NCI-H2029 (cell line): Measurements from ENCODE around the gene ABCB8.

Experiments used
- DNase-seq: peaks from one replicate; lab custom pipeline; 2025; lab: John Stamatoyannopoulos, UW

Gene ABCB8

DNA sequence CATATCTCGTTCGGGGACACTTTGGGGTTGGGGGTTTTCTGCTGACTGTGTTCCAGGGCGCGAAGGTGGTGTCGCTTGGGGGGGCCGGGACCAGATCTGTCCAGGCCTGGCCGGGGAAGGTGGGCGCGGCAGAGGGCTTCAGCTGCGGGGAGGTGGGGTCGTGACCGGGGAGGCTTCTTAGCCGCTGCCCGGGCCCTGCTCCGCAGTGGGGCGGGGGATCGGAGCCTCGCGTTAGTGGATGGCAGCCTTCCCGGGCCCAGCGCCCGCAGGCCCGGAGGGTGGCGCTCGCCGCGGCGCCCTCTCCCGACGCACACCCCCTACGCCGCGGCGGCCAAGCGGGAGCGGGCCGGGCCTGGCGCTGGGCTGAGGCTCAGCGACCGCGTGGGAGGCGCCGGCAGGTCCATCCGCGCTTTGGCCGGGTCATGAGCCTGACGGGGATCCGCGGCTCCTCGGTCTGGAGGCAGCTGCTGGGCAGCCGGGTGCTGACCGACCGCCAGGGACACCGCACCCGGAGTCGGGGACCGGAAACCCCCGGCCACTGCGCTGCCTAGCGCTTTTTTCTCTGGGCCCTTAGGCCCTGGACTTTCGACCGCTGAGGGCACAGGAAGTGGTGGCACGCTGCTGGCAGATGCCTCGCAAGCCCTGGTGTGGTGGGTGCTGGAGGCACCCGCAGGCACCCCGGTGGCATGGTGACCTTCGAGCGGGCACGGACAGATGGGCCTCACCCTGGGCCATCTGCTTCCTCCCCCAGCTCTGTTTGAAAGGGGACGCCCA, 59.2 kb downstream of the ABCB8 start:
- peak; percentile 19 for DNase-seq

DNA sequence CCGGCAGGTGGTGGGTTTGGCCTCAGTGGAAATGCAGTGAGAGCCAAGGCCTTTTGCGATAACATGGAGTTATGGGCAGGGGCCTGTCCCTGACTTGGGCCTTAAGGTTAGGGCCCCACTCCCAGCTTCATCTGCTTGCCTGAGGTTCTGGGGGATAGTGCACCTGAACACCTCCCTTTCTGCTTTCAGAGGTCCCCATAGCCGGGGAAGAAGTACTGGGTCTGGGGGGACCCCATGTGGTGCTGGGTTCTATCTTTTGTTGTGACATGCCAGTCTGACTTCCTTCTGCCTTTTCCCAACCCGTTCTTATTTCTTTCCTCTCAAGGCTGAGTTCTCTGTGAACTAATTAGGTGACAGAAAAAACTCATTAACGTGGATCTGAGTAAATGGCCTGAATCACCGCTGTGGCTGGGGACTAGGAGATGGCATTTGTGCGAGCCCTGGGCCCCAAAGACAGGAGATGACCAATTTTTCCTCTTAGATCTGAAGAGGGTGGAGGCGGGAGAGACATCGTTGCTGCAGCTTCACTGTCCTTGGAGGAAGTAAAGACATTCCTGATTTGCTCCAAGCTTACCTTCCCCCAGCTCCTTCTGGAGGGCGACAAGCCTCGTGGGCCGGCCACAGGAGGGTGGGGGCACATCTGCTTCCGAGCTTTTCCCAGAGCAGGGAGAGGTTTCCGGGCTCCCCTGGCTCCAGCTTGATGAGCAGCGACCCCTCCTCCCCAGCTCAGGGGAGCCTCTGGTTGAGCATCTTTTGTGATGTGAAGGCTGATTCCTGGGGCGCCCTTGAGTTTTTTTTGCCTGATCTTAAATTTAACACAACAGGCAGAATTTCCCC, 60.0 kb downstream of the ABCB8 start:
- no peak for DNase-seq

DNA sequence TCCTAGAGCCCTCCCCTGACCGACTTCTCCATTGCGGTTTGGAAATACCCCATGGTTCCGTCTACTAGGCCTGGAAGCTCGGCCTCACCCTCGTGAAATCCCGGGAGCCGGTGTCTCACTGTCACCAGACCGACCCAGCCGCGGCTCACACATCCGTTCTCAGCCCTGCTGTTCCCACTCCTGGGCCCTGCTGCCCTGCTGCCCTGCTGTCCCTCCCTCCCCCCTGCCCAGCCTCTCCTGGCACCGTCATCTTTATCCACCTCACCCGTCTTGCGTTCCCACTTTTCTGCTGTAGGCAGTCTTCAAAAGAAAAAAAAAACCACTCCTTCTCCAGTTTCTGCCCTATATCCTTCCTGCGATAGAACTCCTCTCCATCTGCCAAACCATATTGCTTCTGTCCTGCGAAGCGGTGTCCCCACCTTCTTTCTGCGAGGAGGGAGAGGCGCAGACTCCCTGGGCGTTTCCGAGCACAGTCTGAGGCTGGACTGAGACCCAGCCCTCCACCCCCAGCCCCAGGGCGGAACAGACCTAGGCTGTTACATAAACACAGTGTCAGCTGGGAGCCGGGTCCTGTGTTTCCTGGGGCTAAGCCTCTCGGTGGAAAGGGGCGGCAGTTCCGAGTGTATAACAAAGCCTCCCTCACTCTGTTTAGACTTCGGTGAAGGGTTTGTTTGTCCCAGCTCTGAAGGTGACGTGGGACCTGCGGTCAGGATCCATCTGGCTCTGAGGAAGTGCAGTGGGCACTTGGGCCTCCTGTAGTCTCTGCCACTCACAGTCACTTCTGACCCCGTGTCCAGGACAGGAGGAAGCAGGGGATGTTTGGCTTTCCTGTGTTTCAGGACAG, 60.8 kb downstream of the ABCB8 start:
- no peak for DNase-seq

DNA sequence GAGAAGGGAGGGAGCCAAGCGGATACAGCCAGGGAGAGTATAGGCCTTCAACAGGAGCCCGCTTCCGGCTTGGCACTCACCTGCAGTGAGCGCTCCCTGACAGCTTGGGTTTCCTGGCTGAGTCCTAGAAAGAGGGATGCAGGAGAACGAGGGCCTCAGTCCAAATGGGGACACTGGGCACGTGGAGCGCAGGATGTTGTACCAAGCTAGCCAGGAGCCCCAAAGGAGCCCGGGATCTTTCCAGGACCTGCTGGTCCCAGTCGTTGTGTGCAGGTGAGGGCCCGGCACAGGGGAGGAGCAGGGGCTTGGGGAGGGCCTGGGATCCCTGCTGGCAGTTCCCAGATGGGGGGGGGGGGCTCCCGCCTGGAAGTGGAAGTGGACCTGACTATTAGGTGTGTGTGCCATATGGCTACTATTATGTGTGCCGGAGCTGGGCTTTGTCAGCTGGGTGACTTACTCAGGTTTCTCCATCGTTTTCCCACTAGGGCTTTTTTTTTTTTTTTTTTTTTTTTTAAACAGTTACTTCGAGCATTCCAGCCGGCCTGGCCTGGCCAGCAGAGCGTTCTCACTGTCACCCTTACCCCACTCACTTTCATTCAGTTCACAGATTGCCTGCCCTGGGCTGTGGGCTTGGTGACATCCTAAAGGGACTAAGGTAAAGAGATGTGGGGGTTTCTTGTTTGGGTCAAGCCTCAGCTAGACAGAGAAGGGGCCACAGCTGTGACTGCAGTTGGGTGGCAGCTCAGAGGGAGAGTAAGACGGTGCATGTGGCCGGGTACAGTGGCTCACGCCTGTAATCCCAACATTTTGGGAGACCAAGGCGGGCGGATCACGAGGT, 61.9 kb downstream of the ABCB8 start:
- DNase-seq, result no peak

DNA sequence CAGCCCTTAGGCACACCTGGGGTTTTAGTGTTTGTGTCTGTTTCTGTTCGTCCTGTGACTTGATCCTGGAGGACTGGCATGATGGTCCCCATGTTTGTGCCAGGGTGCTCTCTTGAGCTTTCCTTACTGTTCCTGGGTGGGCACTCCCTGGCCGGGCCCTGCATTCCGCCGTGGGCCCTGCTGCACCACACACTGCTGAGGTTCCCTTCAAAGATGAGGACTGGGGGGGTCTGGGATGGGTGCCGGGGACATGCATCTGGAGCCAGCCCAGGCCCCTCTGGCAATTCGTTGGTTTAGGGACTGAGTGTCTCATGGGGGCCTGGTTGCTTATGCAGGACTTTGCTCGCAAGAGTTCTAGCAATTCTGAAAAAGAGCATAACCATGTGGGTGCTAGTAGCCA, 62.8 kb downstream of the ABCB8 start:
- DNase-seq, result no peak

DNA sequence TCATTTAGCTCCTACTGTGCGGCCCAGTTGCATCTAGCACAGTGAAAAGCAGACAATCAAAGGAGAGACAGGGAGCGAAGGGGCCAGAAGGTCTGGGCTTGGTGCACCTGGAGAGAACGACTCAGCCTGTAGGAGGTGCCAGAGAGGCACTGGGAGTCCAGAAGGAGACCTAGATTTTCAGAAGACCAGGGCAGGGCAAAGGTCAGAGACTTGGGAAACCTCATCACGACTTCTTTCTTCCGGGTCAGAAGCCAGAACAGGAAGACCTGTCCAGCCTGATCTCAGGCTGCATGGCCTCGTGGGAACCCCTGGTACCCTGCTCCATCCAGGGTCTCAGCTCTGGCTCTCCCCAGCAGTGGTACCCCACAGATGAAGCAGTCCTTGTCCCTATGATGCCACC, 63.2 kb downstream of the ABCB8 start:
- DNase-seq, result no peak

DNA sequence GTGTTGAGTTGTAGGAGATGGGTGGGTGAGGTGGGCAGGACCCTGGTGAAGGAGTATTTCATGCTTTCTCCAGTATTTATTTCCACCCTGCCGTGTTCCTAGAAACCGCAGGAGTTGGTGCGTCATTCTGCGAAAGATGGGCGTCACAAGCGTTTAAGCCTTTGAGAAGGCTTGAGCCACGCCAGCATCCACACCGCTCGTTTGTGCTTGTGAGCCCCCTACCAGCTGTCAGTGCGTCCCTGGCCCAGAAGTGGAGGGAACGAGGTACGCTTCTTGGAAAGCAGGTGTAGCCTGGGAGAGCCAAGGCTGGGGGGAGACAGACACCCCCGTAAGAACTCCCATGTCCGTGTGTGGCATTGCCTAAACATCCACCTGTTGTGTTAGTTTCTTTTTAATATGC, 63.7 kb downstream of the ABCB8 start:
- no peak for DNase-seq

DNA sequence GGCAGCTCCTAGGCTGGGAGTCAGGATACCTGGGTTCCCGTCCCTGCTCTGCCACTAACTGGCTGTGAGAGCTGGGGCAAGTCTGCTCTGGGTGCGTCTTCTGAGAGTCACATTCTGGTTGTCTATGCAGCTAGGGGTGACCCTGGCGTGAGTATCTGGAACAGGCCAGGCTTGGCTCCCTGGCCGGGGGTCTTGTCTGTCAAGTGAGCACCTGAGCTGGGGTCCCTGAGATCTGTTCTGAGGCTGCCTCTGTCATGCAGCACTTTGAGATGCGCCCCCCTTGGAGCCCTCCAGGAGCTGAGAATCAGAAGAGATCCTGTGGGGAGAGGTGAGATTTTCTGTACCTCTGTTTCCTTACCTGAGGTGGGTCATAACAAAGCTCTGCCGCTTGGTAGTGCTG, 65.5 kb downstream of the ABCB8 start:
- no peak for DNase-seq

DNA sequence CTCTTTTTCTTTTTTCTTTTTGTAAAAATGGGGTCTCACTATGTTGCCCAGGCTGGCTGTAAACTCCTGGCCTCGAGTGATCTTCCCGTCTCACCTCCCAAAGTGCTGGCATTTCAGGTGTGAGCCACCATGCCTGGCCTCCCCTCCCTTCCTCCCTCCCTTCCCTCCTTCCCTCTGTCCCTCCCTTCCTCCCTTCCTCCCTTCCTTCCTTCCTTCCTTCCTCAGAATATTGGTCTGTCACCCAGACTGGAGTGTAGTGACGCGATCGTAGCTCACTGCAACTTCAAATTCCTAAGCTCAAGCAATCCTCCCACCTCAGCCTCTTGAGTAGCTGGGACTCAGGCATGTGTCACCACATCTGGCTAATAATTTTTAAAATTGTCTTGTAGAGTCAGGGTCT, 66.4 kb downstream of the ABCB8 start:
- DNase-seq, result no peak

DNA sequence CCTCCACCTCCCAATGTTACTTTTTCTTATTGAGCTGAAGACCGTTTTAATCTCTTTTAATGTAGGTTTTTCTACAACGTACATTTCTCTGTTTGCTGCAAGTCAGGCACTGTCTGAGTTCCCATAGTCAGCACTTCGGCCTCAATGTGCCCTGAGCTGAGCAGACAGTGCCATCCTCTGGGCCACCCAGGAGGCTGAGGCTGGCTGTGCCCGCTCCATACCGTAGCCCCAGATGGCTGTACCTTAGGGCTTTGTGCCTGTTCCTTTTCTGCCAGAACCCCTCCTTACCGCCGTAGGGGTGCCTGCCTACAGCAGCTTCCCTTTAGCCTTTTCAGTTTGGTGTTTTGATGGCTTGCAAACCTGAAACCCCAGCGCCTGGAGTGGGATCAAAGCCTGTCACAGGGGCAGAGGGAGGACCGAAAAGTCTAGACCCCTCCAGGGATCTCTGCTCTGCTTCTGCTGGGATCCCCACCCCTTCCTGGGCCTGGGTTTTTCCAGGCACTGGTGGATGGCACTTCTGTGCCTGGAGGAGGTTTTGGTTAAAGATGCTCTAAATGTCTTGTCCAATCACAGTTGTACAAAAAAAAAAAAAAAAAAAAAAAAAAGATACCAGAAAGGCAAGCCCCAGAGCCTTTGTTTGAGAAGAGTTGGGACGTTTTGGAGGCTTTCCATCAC, 67.0 kb downstream of the ABCB8 start:
- DNase-seq, result no peak

DNA sequence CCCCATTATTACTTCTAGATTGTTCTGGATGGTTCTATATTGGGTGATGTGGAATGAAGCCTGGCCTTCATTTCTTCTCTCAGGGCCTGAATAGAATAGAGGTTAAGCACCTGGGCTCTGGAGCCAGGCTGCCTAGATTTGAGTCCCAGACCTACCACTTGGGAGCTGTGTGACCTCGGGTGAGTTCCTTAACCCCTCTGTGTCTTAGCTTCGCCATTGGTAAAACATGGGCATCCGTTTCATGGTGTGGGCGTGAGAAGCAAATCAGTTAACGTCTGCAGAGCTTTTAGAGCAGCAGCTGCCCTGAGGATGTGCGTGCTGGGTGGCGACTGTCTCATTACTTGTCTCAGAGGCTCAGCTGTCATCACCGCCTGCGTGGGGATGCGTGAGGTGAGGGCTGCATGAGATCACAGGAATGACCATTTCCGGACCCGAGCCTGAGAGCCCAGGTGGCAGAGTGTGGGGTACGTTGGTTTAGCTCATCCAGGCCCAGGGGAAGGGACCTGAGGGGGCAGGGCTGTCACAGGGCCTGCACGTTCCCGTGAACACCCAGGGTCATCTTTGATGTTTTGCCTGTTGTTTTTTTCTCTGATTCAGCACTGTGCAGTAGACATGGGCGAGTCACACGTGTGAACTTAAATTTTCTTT, 67.7 kb downstream of the ABCB8 start:
- DNase-seq, result no peak
